C1 segment of cervical spinal cord (tissue), 14 donors: Measurements from ENCODE around the gene CD300LB.

Experiments used
- DNase-seq, 14 donors: peaks; one replicate each; lab custom pipeline; 2025; lab: John Stamatoyannopoulos, UW

CD300LB gene

GRCh38 chr17:74549343-74549742 is 18.1 kb upstream of the CD300LB start:
- DNase-seq = no peak

- no peak for DNase-seq
These were observed 16.5 kb upstream of the CD300LB start for GRCh38 chr17:74547736-74548135.

- DNase-seq = no peak
These were observed 16.0 kb upstream of the CD300LB start for GRCh38 chr17:74547264-74547663.

- no peak for DNase-seq
These were observed 15.3 kb upstream of the CD300LB start for GRCh38 chr17:74546586-74546985.

GRCh38 chr17:74545843-74546230 is 14.6 kb upstream of the CD300LB start, which contains the start of gene CD300C:
Gene CD300C, minus strand, starts transcription at chr17:74546115. Its CDS starts 333 bp downstream, at chr17:74545782.
- DNase-seq = peak in 6 of 14 donors; percentile 8 to 42 (median 24)

- DNase-seq = no peak
These were observed 13.9 kb upstream of the CD300LB start for GRCh38 chr17:74544991-74545842.

GRCh38 chr17:74543891-74544760 is 12.9 kb upstream of the CD300LB start:
- DNase-seq = no peak

- no peak for DNase-seq
These were observed 12.1 kb upstream of the CD300LB start for GRCh38 chr17:74543406-74543805.

- no peak for DNase-seq
These were observed 11.6 kb upstream of the CD300LB start for GRCh38 chr17:74542727-74543383.

- DNase-seq = no peak
These were observed 10.9 kb upstream of the CD300LB start for GRCh38 chr17:74542166-74542565.

- no peak for DNase-seq
These were observed 10.2 kb upstream of the CD300LB start for GRCh38 chr17:74541176-74542111.

GRCh38 chr17:74539281-74539820 is 8.1 kb upstream of the CD300LB start:
- DNase-seq = no peak

GRCh38 chr17:74536890-74537289 is 5.6 kb upstream of the CD300LB start:
- no peak for DNase-seq

GRCh38 chr17:74532115-74532514 is 840 bp upstream of the CD300LB start:
- DNase-seq = peak in 9 of 14 donors; percentile 12 to 77 (median 40)

- no peak for DNase-seq
These were observed 484 bp downstream of the CD300LB start for GRCh38 chr17:74530831-74531150.

GRCh38 chr17:74529243-74529642 is 2.0 kb downstream of the CD300LB start:
- DNase-seq = no peak

GRCh38 chr17:74528491-74529199 is 2.6 kb downstream of the CD300LB start:
- DNase-seq = peak in 1 of 14 donors; percentile 36

- DNase-seq = no peak
These were observed 3.5 kb downstream of the CD300LB start for GRCh38 chr17:74527756-74528155.

- no peak for DNase-seq
These were observed 4.2 kb downstream of the CD300LB start for GRCh38 chr17:74527081-74527480.

GRCh38 chr17:74526681-74527080 is 4.6 kb downstream of the CD300LB start:
- no peak for DNase-seq
